OCI-LY1 (cell line): Measurements from ENCODE around the gene PCK2.

Source experiments
- H2AFZ ChIP-seq: fragments of 200-600 bp; sonication (generic), shearing (Covaris generic); 2 replicates; pipeline ENCODE4 v1.6.0; 2014; ENCODE audit warnings: antibody characterized with exemption, mild to moderate bottlenecking, low read length
- H3F3A ChIP-seq: fragments of 200-600 bp; sonication (generic), shearing (Covaris generic); 2 replicates; pipeline ENCODE4 v1.6.0; 2014; ENCODE audit warnings: mild to moderate bottlenecking, antibody characterized with exemption, low read length, moderate library complexity; ENCODE audit not compliant: insufficient read depth
- H3K27ac ChIP-seq: fragments of 200-600 bp; sonication (generic); 2 replicates; pipeline ENCODE4 v1.5.1; 2014; ENCODE audit warnings: low read length, mixed run types, mild to moderate bottlenecking, low read depth; ENCODE audit not compliant: poor library complexity, severe bottlenecking
- H3K27me3 ChIP-seq: fragments of 200-600 bp; sonication (generic); 2 replicates; pipeline ENCODE4 v1.6.0; 2014; ENCODE audit warnings: antibody characterized with exemption, mild to moderate bottlenecking, low read length, moderate library complexity; ENCODE audit not compliant: insufficient read depth
- H3K36me3 ChIP-seq: fragments of 200-600 bp; sonication (generic); 2 replicates; pipeline ENCODE4 v1.6.1; 2014; ENCODE audit warnings: mild to moderate bottlenecking, antibody characterized with exemption, low read length, moderate library complexity, mixed read lengths; ENCODE audit not compliant: insufficient read depth
- H3K4me1 ChIP-seq: fragments of 200-600 bp; sonication (generic); 2 replicates; pipeline ENCODE4 v1.5.1; 2014; ENCODE audit warnings: mild to moderate bottlenecking, low read length, moderate library complexity; ENCODE audit not compliant: insufficient read depth, severe bottlenecking
- H3K4me2 ChIP-seq: fragments of 200-600 bp; sonication (generic), shearing (Covaris generic); 2 replicates; pipeline ENCODE4 v1.6.1; 2014; ENCODE audit warnings: low read length
- H3K4me3 ChIP-seq: fragments of 200-600 bp; sonication (generic); 2 replicates; pipeline ENCODE4 v1.5.1; 2014; ENCODE audit warnings: low read length, low read depth, mild to moderate bottlenecking, mixed read lengths; ENCODE audit not compliant: poor library complexity, severe bottlenecking
- H3K79me2 ChIP-seq: fragments of 200-600 bp; shearing (Covaris generic); 2 replicates; pipeline ENCODE4 v1.6.1; 2016; ENCODE audit warnings: mixed run types, low read length, mixed read lengths; ENCODE audit not compliant: insufficient read depth
- H3K9ac ChIP-seq: fragments of 200-600 bp; sonication (generic), shearing (Covaris generic); 2 replicates; pipeline ENCODE4 v1.6.1; 2014; ENCODE audit warnings: mild to moderate bottlenecking, low read length, mixed read lengths
- H3K9me2 ChIP-seq: fragments of 200-600 bp; sonication (generic), shearing (Covaris generic); 2 replicates; pipeline ENCODE4 v1.6.1; 2014; ENCODE audit warnings: low read depth, mild to moderate bottlenecking, low read length, mixed read lengths
- H3K9me3 ChIP-seq: fragments of 200-600 bp; shearing (Covaris generic); 2 replicates; pipeline ENCODE4 v1.6.1; 2014; ENCODE audit warnings: low read length, mixed read lengths
- H4K20me1 ChIP-seq: fragments of 200-600 bp; sonication (generic), shearing (Covaris generic); 2 replicates; pipeline ENCODE4 v1.6.0; 2016; ENCODE audit warnings: mild to moderate bottlenecking, low read length; ENCODE audit not compliant: insufficient read depth
- CTCF ChIP-seq: fragments of 200-600 bp; sonication (generic), shearing (Covaris generic); IDR thresholded peaks from 2 replicates; pipeline ENCODE4 v1.5.1; 2017; ENCODE audit warnings: mild to moderate bottlenecking, antibody characterized with exemption, low read length, moderate library complexity, mixed read lengths
- EZH2 ChIP-seq: fragments of 200-600 bp; sonication (generic), shearing (Covaris generic); IDR thresholded peaks from 2 replicates; pipeline ENCODE4 v1.8.0; 2017; ENCODE audit warnings: borderline replicate concordance, mixed run types, mild to moderate bottlenecking, antibody characterized with exemption, low read length, moderate library complexity, mixed read lengths

The PCK2 gene

GRCh38 chr14:24071144-24071697 lies 22.9 kb upstream of the PCK2 start, which contains the start of gene CPNE6:
CPNE6 (plus strand) TSS chr14:24071562; CDS start chr14:24072937, 1,375 bp downstream.
- Histone ChIP-seq H3K4me3 (no peak within 1 kb of the TSS), H3K9me2 (no peaks in the 10 kb centered on the region), H3K27me3 (peaks cover 15% of the 10 kb centered on the region; the same call in 1 of the 2 replicates), H3K9me3 (no peaks in the 10 kb centered on the region), H3K4me2 (no peak within 1 kb of the TSS), H3F3A (no peaks in the 10 kb centered on the region), H3K79me2 (no peaks in the 10 kb centered on the region), H3K4me1 (peaks cover 7% of the 10 kb centered on the region), H3K36me3 (no peaks in the 10 kb centered on the region), H3K9ac (no peak within 1 kb of the TSS), H2AFZ (no peak within 1 kb of the TSS), H3K27ac (no peak within 1 kb of the TSS), H4K20me1 (no peaks in the 10 kb centered on the region)
- TF ChIP-seq EZH2 (no peak), CTCF (no peak)

- H3F3A ChIP-seq: no peaks in the 10 kb centered on the region
- H4K20me1 ChIP-seq: no peaks in the 10 kb centered on the region
- no peak overlapping the region for H3K4me3 ChIP-seq
- H3K79me2 ChIP-seq: no peaks in the 10 kb centered on the region
- peaks cover 14% of the 10 kb centered on the region; the same call in 1 of the 2 replicates for H3K27me3 ChIP-seq
- H3K9me3 ChIP-seq: no peaks in the 10 kb centered on the region
- no peak overlapping the region for H3K9ac ChIP-seq
- no peak overlapping the region for H3K4me2 ChIP-seq
- H3K9me2 ChIP-seq: no peaks in the 10 kb centered on the region
- no peaks in the 10 kb centered on the region for H3K36me3 ChIP-seq
- H3K27ac ChIP-seq: no peak overlapping the region
- no peak for TF ChIP-seq CTCF
- TF ChIP-seq EZH2: no peak
- no peak overlapping the region for H2AFZ ChIP-seq
- peaks cover 7% of the 10 kb centered on the region for H3K4me1 ChIP-seq
These were observed 22.2 kb upstream of the PCK2 start for GRCh38 chr14:24071836-24072430.

- no peaks in the 10 kb centered on the region for H3K79me2 ChIP-seq
- no peak overlapping the region for H3K4me2 ChIP-seq
- TF ChIP-seq CTCF (no peak), EZH2 (no peak)
- H3K9me2 ChIP-seq: no peaks in the 10 kb centered on the region
- H2AFZ ChIP-seq: no peak overlapping the region
- H3K36me3 ChIP-seq: no peaks in the 10 kb centered on the region
- H3K9me3 ChIP-seq: no peaks in the 10 kb centered on the region
- H3K9ac ChIP-seq: no peak overlapping the region
- H3F3A ChIP-seq: no peaks in the 10 kb centered on the region
- peaks cover 9% of the 10 kb centered on the region; the same call in 1 of the 2 replicates for H3K27me3 ChIP-seq
- H3K27ac ChIP-seq: no peak overlapping the region
- no peaks in the 10 kb centered on the region for H4K20me1 ChIP-seq
- H3K4me1 ChIP-seq: peaks cover 7% of the 10 kb centered on the region
- H3K4me3 ChIP-seq: no peak overlapping the region
These were observed 21.7 kb upstream of the PCK2 start for GRCh38 chr14:24072436-24072835.
